ENCODE results near the gene UPK2.
"Not testable (repeated sequence)": the region's sequence is repeated elsewhere in the genome, so short reads cannot be mapped to it uniquely, and the experiment has no call there.

The UPK2 gene

GRCh38 chr11:118947091-118947490 lies 9.0 kb upstream of the UPK2 start:
- Histone ChIP-seq H3K27ac (ENCODE audit: insufficient read depth, low read depth, low read length, poor library complexity, severe bottlenecking) (no peak overlapping the region), H3K4me1 (ENCODE audit: control insufficient read depth, insufficient read depth, low read length) (no peaks in the 10 kb centered on the region), H3K27me3 (ENCODE audit: control insufficient read depth, insufficient read depth, low read length, poor library complexity, severe bottlenecking) (no peaks in the 10 kb centered on the region), H3K4me3 (ENCODE audit: insufficient read depth, low read depth, low read length) (no peak overlapping the region), H3K9me3 (ENCODE audit: control insufficient read depth, low read length) (no peaks in the 10 kb centered on the region), H3K36me3 (ENCODE audit: control insufficient read depth, insufficient read depth, low read length) (no peaks in the 10 kb centered on the region)
- WGBS, 2 experiments = 79 to 100% methylated on average over 1 of the region's 2 CpGs

DNA sequence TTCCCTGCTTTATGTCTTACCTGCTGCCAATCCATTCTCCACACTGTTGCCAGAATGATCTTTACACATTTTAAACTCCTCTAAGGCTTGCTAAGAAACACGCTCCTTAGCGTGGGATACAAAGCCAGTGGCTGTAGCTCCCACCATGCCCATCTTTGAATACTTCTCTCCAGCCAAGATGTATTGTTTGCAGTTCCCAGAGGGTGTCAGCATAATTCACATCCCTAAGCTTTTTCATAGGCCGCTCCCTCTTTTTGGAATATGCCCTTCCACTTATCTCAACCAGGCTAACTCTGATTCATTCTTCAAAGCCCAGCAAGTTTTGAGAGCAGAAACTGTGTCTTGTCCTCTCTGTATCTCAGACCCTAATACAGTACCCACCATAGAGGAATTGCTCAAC lies 8.1 kb upstream of the UPK2 start:
- Histone ChIP-seq H3K27me3 (ENCODE audit: control insufficient read depth, insufficient read depth, low read length, poor library complexity, severe bottlenecking) (no peaks in the 10 kb centered on the region), H3K4me1 (ENCODE audit: control insufficient read depth, insufficient read depth, low read length) (no peaks in the 10 kb centered on the region), H3K9me3 (ENCODE audit: control insufficient read depth, low read length) (no peaks in the 10 kb centered on the region), H3K4me3 (ENCODE audit: insufficient read depth, low read depth, low read length) (no peak overlapping the region), H3K36me3 (ENCODE audit: control insufficient read depth, insufficient read depth, low read length) (no peaks in the 10 kb centered on the region), H3K27ac (ENCODE audit: insufficient read depth, low read depth, low read length, poor library complexity, severe bottlenecking) (no peak overlapping the region)
- 76 to 79% methylated on average over 3 of the region's 3 CpGs for WGBS, 2 experiments

DNA sequence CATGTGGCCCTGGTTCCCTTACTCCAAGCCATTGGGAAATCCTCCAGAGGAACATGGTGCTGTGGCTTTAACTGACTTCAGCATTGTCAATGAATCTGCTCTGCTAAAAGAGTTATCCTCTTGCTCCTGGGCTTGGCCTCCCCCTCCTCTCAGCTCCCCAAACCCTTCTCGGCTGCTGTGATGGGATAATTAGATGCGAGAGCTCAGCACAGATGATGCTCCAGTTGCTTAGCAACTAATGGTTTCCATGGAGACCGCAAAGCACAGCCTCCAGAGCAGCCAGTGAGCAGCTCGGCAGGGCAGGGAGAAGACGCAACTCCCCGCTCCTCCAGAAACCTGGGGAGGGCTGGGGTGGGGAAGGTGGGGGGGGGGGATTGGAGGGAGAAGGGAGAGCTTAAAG lies 2.8 kb upstream of the UPK2 start:
- no peaks in the 10 kb centered on the region for H3K9me3 ChIP-seq (ENCODE audit: control insufficient read depth, low read length)
- no peaks in the 10 kb centered on the region for H3K36me3 ChIP-seq (ENCODE audit: control insufficient read depth, insufficient read depth, low read length)
- H3K4me1 ChIP-seq (ENCODE audit: control insufficient read depth, insufficient read depth, low read length) = no peaks in the 10 kb centered on the region
- no peak overlapping the region for H3K27ac ChIP-seq (ENCODE audit: insufficient read depth, low read depth, low read length, poor library complexity, severe bottlenecking)
- WGBS, 2 experiments = 2 to 14% methylated on average over 6 of the region's 6 CpGs
- no peaks in the 10 kb centered on the region for H3K27me3 ChIP-seq (ENCODE audit: control insufficient read depth, insufficient read depth, low read length, poor library complexity, severe bottlenecking)
- H3K4me3 ChIP-seq (ENCODE audit: insufficient read depth, low read depth, low read length) = no peak overlapping the region

DNA sequence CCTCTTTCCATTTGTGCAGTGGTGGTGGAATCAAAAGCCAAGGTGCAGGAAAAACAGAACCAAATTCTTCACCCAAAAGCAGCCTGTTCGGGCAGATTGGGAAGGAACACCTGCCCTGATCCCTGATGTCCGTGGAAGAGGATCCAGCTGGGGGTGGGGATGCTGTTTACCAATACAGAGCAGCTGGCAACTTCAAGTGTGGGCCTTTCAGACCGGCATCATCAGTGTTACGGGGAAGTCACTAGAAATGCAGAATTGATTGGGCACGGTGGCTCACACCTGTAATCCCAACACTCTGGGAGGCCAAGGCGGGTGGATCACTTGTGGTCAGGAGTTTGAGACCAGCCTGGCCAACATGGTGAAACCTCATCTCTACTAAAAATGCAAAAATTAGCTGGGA lies 2.1 kb upstream of the UPK2 start:
- not testable (repeated sequence) for H3K27me3 ChIP-seq (ENCODE audit: control insufficient read depth, insufficient read depth, low read length, poor library complexity, severe bottlenecking); H3K4me1 ChIP-seq (ENCODE audit: control insufficient read depth, insufficient read depth, low read length); H3K36me3 ChIP-seq (ENCODE audit: control insufficient read depth, insufficient read depth, low read length); H3K9me3 ChIP-seq (ENCODE audit: control insufficient read depth, low read length); H3K4me3 ChIP-seq (ENCODE audit: insufficient read depth, low read depth, low read length); H3K27ac ChIP-seq (ENCODE audit: insufficient read depth, low read depth, low read length, poor library complexity, severe bottlenecking)
- WGBS, 2 experiments = 62 to 63% methylated on average over 6 of the region's 6 CpGs

DNA sequence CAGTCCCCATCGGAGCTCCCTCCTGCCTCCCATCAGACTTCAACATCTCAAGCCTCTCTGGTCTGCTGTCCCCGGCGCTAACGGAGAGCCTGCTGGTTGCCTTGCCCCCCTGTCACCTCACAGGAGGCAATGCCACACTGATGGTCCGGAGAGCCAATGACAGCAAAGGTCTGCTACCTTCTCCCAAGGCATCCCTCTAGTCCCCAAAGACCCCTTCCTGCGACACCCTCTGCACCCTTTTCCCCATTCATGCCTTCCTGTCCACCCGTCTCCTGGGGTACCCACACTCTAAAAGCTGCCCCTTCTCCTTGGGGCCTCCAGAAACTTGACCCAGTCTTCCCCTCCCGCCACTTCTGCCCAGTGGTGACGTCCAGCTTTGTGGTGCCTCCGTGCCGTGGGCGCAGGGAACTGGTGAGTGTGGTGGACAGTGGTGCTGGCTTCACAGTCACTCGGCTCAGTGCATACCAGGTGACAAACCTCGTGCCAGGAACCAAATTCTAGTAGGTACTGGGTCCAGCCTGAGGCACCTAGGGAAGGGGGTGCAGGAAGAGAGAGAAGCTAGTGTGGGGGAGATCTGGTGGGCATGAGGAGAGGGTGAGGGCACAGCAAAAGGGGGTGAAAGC lies 860 bp downstream of the UPK2 start:
- no peaks in the 10 kb centered on the region for H3K36me3 ChIP-seq (ENCODE audit: control insufficient read depth, insufficient read depth, low read length)
- no peak overlapping the region for H3K4me3 ChIP-seq (ENCODE audit: insufficient read depth, low read depth, low read length)
- no peaks in the 10 kb centered on the region for H3K27me3 ChIP-seq (ENCODE audit: control insufficient read depth, insufficient read depth, low read length, poor library complexity, severe bottlenecking)
- no peaks in the 10 kb centered on the region for H3K9me3 ChIP-seq (ENCODE audit: control insufficient read depth, low read length)
- no peak overlapping the region for H3K27ac ChIP-seq (ENCODE audit: insufficient read depth, low read depth, low read length, poor library complexity, severe bottlenecking)
- 66% methylated on average over 14 of the region's 14 CpGs for WGBS, 2 experiments
- H3K4me1 ChIP-seq (ENCODE audit: control insufficient read depth, insufficient read depth, low read length) = no peaks in the 10 kb centered on the region

DNA sequence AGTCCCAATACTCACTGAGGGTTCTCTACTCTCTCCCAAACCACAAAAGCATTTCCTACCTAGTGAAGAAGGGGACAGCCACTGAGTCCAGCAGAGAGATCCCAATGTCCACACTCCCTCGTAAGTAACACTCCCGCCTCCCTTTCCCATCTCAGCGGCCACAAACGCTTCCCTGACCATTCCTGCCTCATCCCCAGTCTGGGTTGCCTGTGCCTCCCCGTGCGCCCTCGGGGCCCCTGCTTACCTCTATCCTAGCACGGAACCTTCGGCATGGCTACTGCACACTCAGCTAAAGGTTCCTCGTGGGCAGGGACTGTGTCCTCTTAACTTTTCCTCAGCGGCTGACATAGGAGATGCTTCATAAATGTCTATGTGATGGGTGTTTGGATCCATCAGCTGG lies 1.5 kb downstream of the UPK2 start:
- no peaks in the 10 kb centered on the region for H3K27me3 ChIP-seq (ENCODE audit: control insufficient read depth, insufficient read depth, low read length, poor library complexity, severe bottlenecking)

DNA sequence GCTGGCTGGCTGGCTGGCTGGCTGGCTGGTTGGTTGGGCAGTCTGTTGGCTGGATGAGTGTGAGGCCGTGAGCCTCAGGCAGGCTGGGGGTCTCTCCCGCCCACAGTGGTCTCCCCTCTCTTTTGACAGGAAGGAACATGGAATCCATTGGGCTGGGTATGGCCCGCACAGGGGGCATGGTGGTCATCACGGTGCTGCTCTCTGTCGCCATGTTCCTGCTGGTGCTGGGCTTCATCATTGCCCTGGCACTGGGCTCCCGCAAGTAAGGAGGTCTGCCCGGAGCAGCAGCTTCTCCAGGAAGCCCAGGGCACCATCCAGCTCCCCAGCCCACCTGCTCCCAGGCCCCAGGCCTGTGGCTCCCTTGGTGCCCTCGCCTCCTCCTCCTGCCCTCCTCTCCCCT lies 1.9 kb downstream of the UPK2 start:
- no peak overlapping the region for H3K27ac ChIP-seq (ENCODE audit: insufficient read depth, low read depth, low read length, poor library complexity, severe bottlenecking)
- no peaks in the 10 kb centered on the region for H3K27me3 ChIP-seq (ENCODE audit: control insufficient read depth, insufficient read depth, low read length, poor library complexity, severe bottlenecking)

More for the DNA sequence above, 1.5 kb downstream of the UPK2 start:
- no peak overlapping the region for H3K4me3 ChIP-seq (ENCODE audit: insufficient read depth, low read depth, low read length)
- no peaks in the 10 kb centered on the region for H3K9me3 ChIP-seq (ENCODE audit: control insufficient read depth, low read length)
- H3K4me1 ChIP-seq (ENCODE audit: control insufficient read depth, insufficient read depth, low read length) = no peaks in the 10 kb centered on the region
- H3K27ac ChIP-seq (ENCODE audit: insufficient read depth, low read depth, low read length, poor library complexity, severe bottlenecking) = no peak overlapping the region
- 89 to 91% methylated on average over 11 of the region's 11 CpGs for WGBS, 2 experiments
- no peaks in the 10 kb centered on the region for H3K36me3 ChIP-seq (ENCODE audit: control insufficient read depth, insufficient read depth, low read length)

GRCh38 chr11:118958577-118958976 lies 2.5 kb downstream of the UPK2 start:
- Histone ChIP-seq H3K36me3 (ENCODE audit: control insufficient read depth, insufficient read depth, low read length) (no peaks in the 10 kb centered on the region), H3K27me3 (ENCODE audit: control insufficient read depth, insufficient read depth, low read length, poor library complexity, severe bottlenecking) (no peaks in the 10 kb centered on the region), H3K4me3 (ENCODE audit: insufficient read depth, low read depth, low read length) (no peak overlapping the region), H3K27ac (ENCODE audit: insufficient read depth, low read depth, low read length, poor library complexity, severe bottlenecking) (no peak overlapping the region), H3K4me1 (ENCODE audit: control insufficient read depth, insufficient read depth, low read length) (no peaks in the 10 kb centered on the region), H3K9me3 (ENCODE audit: control insufficient read depth, low read length) (no peaks in the 10 kb centered on the region)
- 86 to 91% methylated on average over 2 of the region's 2 CpGs for WGBS, 2 experiments

More for the DNA sequence above, 1.9 kb downstream of the UPK2 start:
- Histone ChIP-seq H3K36me3 (ENCODE audit: control insufficient read depth, insufficient read depth, low read length) (no peaks in the 10 kb centered on the region), H3K4me1 (ENCODE audit: control insufficient read depth, insufficient read depth, low read length) (no peaks in the 10 kb centered on the region), H3K9me3 (ENCODE audit: control insufficient read depth, low read length) (no peaks in the 10 kb centered on the region), H3K4me3 (ENCODE audit: insufficient read depth, low read depth, low read length) (no peak overlapping the region)
- 92 to 94% methylated on average over 8 of the region's 8 CpGs for WGBS, 2 experiments

GRCh38 chr11:118961189-118961588 lies 5.1 kb downstream of the UPK2 start:
- H3K4me3 ChIP-seq (ENCODE audit: insufficient read depth, low read depth, low read length) = no peak overlapping the region
- WGBS, 2 experiments = 88% methylated on average over 5 of the region's 5 CpGs
- no peaks in the 10 kb centered on the region for H3K36me3 ChIP-seq (ENCODE audit: control insufficient read depth, insufficient read depth, low read length)
- no peaks in the 10 kb centered on the region for H3K9me3 ChIP-seq (ENCODE audit: control insufficient read depth, low read length)
- no peaks in the 10 kb centered on the region for H3K27me3 ChIP-seq (ENCODE audit: control insufficient read depth, insufficient read depth, low read length, poor library complexity, severe bottlenecking)
- no peaks in the 10 kb centered on the region for H3K4me1 ChIP-seq (ENCODE audit: control insufficient read depth, insufficient read depth, low read length)
- no peak overlapping the region for H3K27ac ChIP-seq (ENCODE audit: insufficient read depth, low read depth, low read length, poor library complexity, severe bottlenecking)

DNA sequence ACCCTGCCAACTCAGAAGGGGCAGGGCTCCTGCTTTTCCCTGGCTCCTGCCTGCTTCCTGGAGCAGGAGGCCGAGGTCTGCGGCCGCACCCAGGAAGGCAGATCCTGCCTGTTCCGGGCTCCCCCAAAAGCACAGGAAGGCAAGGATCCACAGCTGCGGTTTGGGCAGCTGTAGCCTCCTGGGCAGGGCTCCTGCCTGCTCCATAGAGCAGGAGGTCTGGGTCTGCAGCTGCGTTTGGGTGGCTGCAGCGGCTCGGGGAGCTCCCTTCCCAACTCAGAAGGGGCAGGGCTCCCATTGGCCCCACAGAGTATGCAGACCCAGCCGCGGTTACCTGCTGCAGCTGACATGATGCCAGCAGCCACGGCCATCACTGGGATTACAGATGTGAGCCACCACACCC lies 5.5 kb downstream of the UPK2 start:
- no peaks in the 10 kb centered on the region for H3K4me1 ChIP-seq (ENCODE audit: control insufficient read depth, insufficient read depth, low read length)
- H3K36me3 ChIP-seq (ENCODE audit: control insufficient read depth, insufficient read depth, low read length) = no peaks in the 10 kb centered on the region
- WGBS, 2 experiments = 80 to 84% methylated on average over 11 of the region's 11 CpGs
- no peaks in the 10 kb centered on the region for H3K9me3 ChIP-seq (ENCODE audit: control insufficient read depth, low read length)
- H3K4me3 ChIP-seq (ENCODE audit: insufficient read depth, low read depth, low read length) = no peak overlapping the region
- no peaks in the 10 kb centered on the region for H3K27me3 ChIP-seq (ENCODE audit: control insufficient read depth, insufficient read depth, low read length, poor library complexity, severe bottlenecking)
- H3K27ac ChIP-seq (ENCODE audit: insufficient read depth, low read depth, low read length, poor library complexity, severe bottlenecking) = no peak overlapping the region

DNA sequence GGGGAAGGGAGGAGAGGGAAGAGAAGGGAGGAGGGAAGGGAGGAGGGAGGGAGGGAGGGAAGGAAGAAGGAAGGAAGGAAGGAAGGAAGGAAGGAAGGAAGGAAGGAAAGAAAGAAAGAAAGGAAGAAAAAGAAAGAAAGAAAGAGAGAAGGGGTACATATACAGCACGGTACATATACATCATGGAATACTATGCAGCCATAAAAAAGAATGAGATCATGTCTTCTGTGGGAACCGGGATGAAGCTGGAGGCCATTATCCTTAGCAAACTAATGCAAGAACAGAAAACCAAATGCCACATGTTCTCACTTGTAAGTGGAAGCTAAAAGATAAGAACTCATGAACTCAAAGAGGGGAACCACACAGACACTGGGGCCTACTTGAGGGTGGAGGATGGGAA lies 13.4 kb downstream of the UPK2 start:
- not testable (repeated sequence) for H3K4me1 ChIP-seq (ENCODE audit: control insufficient read depth, insufficient read depth, low read length); H3K36me3 ChIP-seq (ENCODE audit: control insufficient read depth, insufficient read depth, low read length); H3K9me3 ChIP-seq (ENCODE audit: control insufficient read depth, low read length); H3K27ac ChIP-seq (ENCODE audit: insufficient read depth, low read depth, low read length, poor library complexity, severe bottlenecking); H3K27me3 ChIP-seq (ENCODE audit: control insufficient read depth, insufficient read depth, low read length, poor library complexity, severe bottlenecking); H3K4me3 ChIP-seq (ENCODE audit: insufficient read depth, low read depth, low read length)
- 88 to 94% methylated on average over 2 of the region's 2 CpGs for WGBS, 2 experiments
